ENCODE results near the gene IL13. TPM values are rescaled to one million over a fixed set of nuclear protein-coding genes. Genes with fewer than 3 reads are reported as not detected.

IL13 gene
- total RNA-seq, 1 experiment from 2014 or later = not detected

- H3K27me3 ChIP-seq (ENCODE audit: insufficient read depth, low read length) = no peaks in the 10 kb centered on the region
- no peaks in the 10 kb centered on the region for H3K4me1 Mint-ChIP-seq
- H4K91ac ChIP-seq (ENCODE audit: insufficient read length, low read depth, low read length) = no peak overlapping the region
- H3K18ac ChIP-seq (ENCODE audit: insufficient read length, low read depth, low read length) = no peak overlapping the region
- no peak overlapping the region for H2BK15ac ChIP-seq (ENCODE audit: low read depth, low read length)
- no peaks in the 10 kb centered on the region for H4K20me1 ChIP-seq (ENCODE audit: control insufficient read depth, insufficient read depth, insufficient read length)
- H3K56ac ChIP-seq (ENCODE audit: insufficient read length, low read depth, low read length) = no peak overlapping the region
- no peak overlapping the region for H2BK12ac ChIP-seq (ENCODE audit: insufficient read length, low read depth, low read length)
- no peak overlapping the region for H3K14ac ChIP-seq (ENCODE audit: insufficient read depth, low read length)
- H3K27ac ChIP-seq (ENCODE audit: insufficient read length, low read depth, low read length) = no peak overlapping the region
- H3T11ph ChIP-seq (ENCODE audit: low read length) = no peak overlapping the region
- no peak overlapping the region for H3K4ac ChIP-seq (ENCODE audit: low read depth, low read length)
- no peak overlapping the region for H2BK120ac ChIP-seq (ENCODE audit: low read depth, low read length, poor library complexity, severe bottlenecking)
- no peaks in the 10 kb centered on the region for H3K27me3 Mint-ChIP-seq (ENCODE audit: low read depth)
- no peak overlapping the region for H3K4me2 ChIP-seq (ENCODE audit: insufficient read depth, insufficient read length, low read length)
- no peak overlapping the region for H2AK5ac ChIP-seq (ENCODE audit: insufficient read length, low read length)
- no peak overlapping the region for H3K9ac ChIP-seq (ENCODE audit: extremely low read depth, insufficient read length, low read length)
- no peak overlapping the region for H3K4me3 Mint-ChIP-seq
- H3K23me2 ChIP-seq (ENCODE audit: insufficient read length, low read depth, low read length, poor library complexity, severe bottlenecking) = no peaks in the 10 kb centered on the region
- H2BK20ac ChIP-seq (ENCODE audit: low read depth, low read length, poor library complexity, severe bottlenecking) = no peak overlapping the region
- no peak for DNase-seq
- peaks cover 1 to 29% (median 16%) of the 10 kb centered on the region in 3 experiments; a peak in 4 of 7 replicates for H3K36me3 Mint-ChIP-seq (ENCODE audit: insufficient read depth in 1 of 3, low read depth in 3 of 3)
- H2BK5ac ChIP-seq (ENCODE audit: insufficient read length, low read length) = no peak overlapping the region
- H4K8ac ChIP-seq (replicated peaks; ENCODE audit: insufficient read length, low read depth, low read length) = no peak overlapping the region
- no peak for TF ChIP-seq CTCF (conservative IDR thresholded peaks at IDR 0.05)
- no peak overlapping the region for H3K23ac ChIP-seq (ENCODE audit: insufficient read length, low read depth, low read length)
- H2AFZ ChIP-seq (ENCODE audit: low read length) = no peak overlapping the region
- no peaks in the 10 kb centered on the region for H3K9me3 ChIP-seq (ENCODE audit: control insufficient read depth, low read depth, low read length)
- H3K79me1 ChIP-seq (ENCODE audit: insufficient read depth, low read depth, low read length, poor library complexity, severe bottlenecking) = no peaks in the 10 kb centered on the region
- H3K9me3 Mint-ChIP-seq = no peaks in the 10 kb centered on the region
- H3K4me1 ChIP-seq (ENCODE audit: insufficient read depth, low read length) = no peaks in the 10 kb centered on the region
- no peak overlapping the region for H4K5ac ChIP-seq (ENCODE audit: insufficient read length, low read depth, low read length)
- no CpG with 5 or more reads among the region's 2 CpGs for WGBS (ENCODE audit: extremely low coverage, insufficient read length, low lambda C conversion rate)
- no peak overlapping the region; a peak in 1 of 7 replicates for H3K27ac Mint-ChIP-seq
- no peaks in the 10 kb centered on the region for H3K79me2 ChIP-seq (ENCODE audit: insufficient read depth, low read length)
These were observed 29.2 kb upstream of the IL13 start for GRCh38 chr5:132628814-132629213.

All from H9 (cell line).